Measurements from ENCODE around the gene SETD2.
A peak's percentile ranks its signal among the peaks of the same experiment; 100 is the strongest.

GRCh38 chr3:47009225-47010110, 154.4 kb downstream of the SETD2 start:
- TF ChIP-seq CTCF (IDR thresholded peaks at IDR 0.05; ENCODE audit: control extremely low read depth in 1 of 3, insufficient read depth in 1 of 3, low read depth in 1 of 3, low read length in 3 of 3) (no peak), ZNF274 (IDR thresholded peaks at IDR 0.05; ENCODE audit: borderline replicate concordance, extremely low read depth, low read length) (no peak), POLR2AphosphoS5 (IDR thresholded peaks at IDR 0.05; ENCODE audit: low read depth, low read length) (peak; percentile 64), TCF12 (IDR thresholded peaks at IDR 0.05; ENCODE audit: low read depth, low read length) (no peak), RFX5 (IDR thresholded peaks at IDR 0.05; ENCODE audit: borderline replicate concordance, low read depth, low read length) (no peak), POLR2A (IDR thresholded peaks at IDR 0.05; ENCODE audit: control extremely low read depth in 1 of 2, low read depth in 2 of 2, low read length in 2 of 2) (peak in 1 of 2 experiments; percentile 71; a peak in 2 of 3 replicates)

All from H1 (cell line).